ENCODE measurements around the gene EGFL8.

GRCh38 chr6:32212076-32212760 lies 47.8 kb downstream of the EGFL8 start:
- no peak for TF ChIP-seq EZH2 (IDR thresholded peaks at IDR 0.05; ENCODE audit: low read depth, low read length, severe bottlenecking)
- TF ChIP-seq POLR2A (IDR thresholded peaks at IDR 0.05; ENCODE audit: control extremely low read depth in 1 of 2, low read depth in 2 of 2, low read length in 2 of 2), result no peak
- TF ChIP-seq, protein P1, sequence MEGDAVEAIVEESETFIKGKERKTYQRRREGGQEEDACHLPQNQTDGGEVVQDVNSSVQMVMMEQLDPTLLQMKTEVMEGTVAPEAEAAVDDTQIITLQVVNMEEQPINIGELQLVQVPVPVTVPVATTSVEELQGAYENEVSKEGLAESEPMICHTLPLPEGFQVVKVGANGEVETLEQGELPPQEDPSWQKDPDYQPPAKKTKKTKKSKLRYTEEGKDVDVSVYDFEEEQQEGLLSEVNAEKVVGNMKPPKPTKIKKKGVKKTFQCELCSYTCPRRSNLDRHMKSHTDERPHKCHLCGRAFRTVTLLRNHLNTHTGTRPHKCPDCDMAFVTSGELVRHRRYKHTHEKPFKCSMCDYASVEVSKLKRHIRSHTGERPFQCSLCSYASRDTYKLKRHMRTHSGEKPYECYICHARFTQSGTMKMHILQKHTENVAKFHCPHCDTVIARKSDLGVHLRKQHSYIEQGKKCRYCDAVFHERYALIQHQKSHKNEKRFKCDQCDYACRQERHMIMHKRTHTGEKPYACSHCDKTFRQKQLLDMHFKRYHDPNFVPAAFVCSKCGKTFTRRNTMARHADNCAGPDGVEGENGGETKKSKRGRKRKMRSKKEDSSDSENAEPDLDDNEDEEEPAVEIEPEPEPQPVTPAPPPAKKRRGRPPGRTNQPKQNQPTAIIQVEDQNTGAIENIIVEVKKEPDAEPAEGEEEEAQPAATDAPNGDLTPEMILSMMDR (IDR thresholded peaks at IDR 0.05; ENCODE audit: control extremely low read depth in 1 of 3, insufficient read depth in 1 of 3, low read depth in 1 of 3, low read length in 3 of 3), result no peak
- TF ChIP-seq RAD21 (IDR thresholded peaks at IDR 0.05 in 1 of 2, conservative IDR thresholded peaks at IDR 0.05 in 1 of 2; ENCODE audit: low read depth in 2 of 2, low read length in 2 of 2), result no peak
- no peak for TF ChIP-seq POLR2AphosphoS5 (IDR thresholded peaks at IDR 0.05; ENCODE audit: low read depth, low read length)
- TF ChIP-seq CHD2 (IDR thresholded peaks at IDR 0.05; ENCODE audit: low read length), result no peak
- TF ChIP-seq BRCA1 (IDR thresholded peaks at IDR 0.05; ENCODE audit: low read depth, low read length), result no peak
- no peak for TF ChIP-seq KDM4A (IDR thresholded peaks at IDR 0.05; ENCODE audit: low read depth, low read length, severe bottlenecking)
- no peak for TF ChIP-seq CBX8 (IDR thresholded peaks at IDR 0.05; ENCODE audit: borderline replicate concordance, low read depth, low read length)
- TF ChIP-seq CHD1 (IDR thresholded peaks at IDR 0.05; ENCODE audit: low read depth, low read length), result no peak
- no peak for TF ChIP-seq JUND (IDR thresholded peaks at IDR 0.05; ENCODE audit: low read length)
- TF ChIP-seq SP2 (IDR thresholded peaks at IDR 0.05; ENCODE audit: low read length), result no peak
- TF ChIP-seq YY1 (IDR thresholded peaks at IDR 0.05; ENCODE audit: low read depth, low read length), result no peak

All from H1 (cell line).